GM21737 (cell line): ENCODE results near the gene VBP1.
"Not testable (repeated sequence)": the region's sequence is repeated elsewhere in the genome, so short reads cannot be mapped to it uniquely, and the experiment has no call there.

Source experiments
- ATAC-seq: cut with Tn5 transposase; IDR thresholded peaks from one replicate; pipeline ENCODE4 v1.9.1; 2021; ENCODE audit warnings: mild to moderate bottlenecking, moderate library complexity; ENCODE audit not compliant: unreplicated experiment

The VBP1 gene, protein sequence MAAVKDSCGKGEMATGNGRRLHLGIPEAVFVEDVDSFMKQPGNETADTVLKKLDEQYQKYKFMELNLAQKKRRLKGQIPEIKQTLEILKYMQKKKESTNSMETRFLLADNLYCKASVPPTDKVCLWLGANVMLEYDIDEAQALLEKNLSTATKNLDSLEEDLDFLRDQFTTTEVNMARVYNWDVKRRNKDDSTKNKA

DNA sequence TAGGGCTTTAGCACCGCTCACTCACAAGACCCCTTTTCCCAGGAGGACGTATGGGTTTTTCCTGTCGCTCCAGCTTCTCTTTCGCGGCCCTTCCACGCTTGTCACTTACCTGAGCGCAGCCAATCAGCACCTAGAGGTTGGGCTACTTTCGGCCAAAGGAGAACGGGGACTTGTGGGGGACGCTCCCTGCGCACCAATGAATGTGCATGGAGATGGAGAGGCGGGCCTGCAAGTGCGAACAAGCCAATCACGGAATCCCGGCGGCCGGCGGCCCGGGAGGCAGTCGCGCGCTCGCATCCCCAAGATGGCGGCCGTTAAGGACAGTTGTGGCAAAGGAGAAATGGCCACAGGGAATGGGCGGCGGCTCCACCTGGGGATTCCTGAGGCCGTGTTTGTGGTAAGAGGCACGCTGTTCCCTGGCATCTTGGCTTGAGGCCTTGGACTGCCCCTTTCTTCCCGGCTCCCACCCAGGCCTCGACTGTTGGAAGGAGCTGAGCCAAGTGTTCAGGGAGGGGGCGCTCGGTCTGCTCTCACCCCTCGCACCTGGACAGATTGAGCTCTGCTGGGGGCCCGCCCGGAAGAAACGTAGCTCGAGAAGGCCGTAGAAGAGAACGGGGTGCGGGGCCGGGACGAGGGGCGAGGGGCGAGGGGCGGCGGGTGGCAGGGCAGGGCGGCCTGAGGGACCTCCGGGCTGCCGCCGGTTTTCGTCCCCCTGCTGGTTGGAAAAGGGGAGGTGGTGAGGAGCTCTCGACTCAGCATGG is at the start of gene VBP1:
Gene VBP1, plus strand, starts transcription at position 282 of the 761 bp plus-strand sequence. Its CDS starts 23 bp downstream, at position 305.
- ATAC-seq, result peak; percentile 97

DNA sequence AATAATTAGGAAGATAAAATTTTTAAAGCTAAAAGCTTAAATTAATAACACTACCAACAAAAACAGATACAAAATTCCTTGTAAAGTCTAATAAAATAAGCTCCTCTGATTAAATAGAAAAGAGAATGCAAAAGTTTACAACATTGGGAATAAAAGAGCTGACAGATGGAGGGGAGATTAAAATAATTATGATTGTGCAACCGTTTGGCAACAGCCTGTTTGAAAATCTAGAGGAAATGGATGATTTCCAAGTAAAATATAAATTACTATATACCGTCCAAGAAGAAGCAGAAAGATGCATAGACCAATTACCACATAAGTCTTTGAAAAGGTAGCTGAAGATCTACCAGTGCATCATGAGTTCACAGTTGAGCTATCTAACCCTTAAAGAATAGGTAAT is 46.4 kb upstream of the VBP1 start:
- no peak for ATAC-seq

DNA sequence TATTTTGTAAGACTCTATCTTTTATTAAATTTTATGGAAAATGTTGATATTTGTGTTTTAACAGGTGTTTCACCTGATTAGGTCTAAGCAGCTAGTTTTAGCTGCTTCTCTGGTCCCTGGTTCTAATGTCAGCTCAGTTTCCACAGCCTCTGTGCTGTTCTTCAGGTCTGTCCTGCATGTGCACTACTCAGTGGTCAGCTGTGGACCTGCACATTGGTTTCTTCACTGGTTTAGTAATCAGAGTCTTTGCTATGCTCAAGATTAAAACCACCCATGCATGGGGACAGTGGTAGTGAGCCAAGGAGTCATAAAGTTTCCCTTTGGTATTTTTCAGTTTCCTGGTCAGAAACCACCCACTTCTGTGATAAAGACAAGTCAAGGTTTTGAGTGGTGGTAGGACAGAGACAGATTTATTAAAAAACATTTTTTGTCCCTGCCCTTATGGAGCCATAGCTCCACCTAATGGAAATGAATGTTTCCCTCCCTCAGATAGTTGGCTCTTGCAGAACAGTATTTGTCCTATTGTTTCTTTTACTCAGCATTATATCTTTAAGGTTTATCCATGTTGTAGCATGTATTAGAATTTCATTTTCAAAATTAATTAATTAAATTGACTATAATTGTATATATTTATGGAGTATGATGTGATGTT is 36.8 kb upstream of the VBP1 start:
- no peak for ATAC-seq

DNA sequence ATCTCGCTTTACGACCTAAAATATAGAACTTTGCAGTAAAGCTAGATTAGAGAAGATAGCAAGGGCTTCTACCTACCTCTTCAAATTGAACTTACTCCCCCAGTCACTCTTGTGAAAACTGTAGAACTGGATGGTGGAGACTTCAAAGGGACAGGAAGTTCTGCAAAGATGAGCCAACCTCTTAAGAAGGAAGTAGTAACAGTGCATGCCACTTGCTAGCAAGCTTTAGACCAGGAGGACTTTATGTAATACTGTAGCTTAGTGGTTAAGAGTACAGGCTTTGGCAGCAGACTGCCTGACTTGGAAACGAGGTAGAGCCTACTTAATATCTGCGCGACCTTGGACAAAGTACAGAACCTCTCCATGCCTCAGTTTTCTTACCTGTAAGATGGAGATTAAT is 27.5 kb upstream of the VBP1 start:
- ATAC-seq, result no peak

DNA sequence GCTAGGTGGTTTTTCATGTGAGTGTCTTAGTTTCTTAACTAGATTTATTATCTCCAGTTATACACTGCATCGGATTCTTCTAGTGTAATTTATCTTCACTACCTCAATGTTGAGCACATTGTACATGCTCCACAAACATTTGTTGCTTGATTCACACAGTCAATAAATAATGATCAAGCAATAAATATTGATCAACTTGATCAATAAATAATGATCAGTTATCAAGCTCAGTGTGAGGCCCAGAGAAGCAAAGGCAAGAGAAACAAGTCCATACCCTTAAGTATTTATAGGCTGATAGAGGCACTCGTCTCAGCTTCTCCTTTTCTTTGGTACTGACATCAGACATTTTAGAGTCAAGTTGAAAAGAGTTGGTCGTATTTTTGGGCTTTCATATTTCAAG is 5.1 kb upstream of the VBP1 start:
- no peak for ATAC-seq

DNA sequence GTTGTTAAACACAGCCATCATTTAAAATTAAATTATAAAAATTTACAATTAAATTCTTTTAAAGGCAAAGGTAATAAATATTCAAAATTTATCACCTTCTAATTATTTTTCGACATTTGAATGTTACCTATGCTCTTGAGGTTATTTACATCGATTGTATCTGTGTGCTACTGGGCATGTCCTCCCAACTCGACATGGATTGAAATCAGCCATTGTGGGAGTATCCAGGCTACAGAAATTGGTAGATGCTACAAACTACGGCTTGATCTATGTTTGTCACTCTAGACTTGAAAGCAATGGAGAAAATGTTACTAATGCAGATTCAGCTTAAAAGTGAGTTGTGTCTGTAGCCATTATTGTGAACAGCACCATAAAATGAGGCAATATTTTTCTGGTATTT is 2.5 kb upstream of the VBP1 start:
- ATAC-seq, result no peak

DNA sequence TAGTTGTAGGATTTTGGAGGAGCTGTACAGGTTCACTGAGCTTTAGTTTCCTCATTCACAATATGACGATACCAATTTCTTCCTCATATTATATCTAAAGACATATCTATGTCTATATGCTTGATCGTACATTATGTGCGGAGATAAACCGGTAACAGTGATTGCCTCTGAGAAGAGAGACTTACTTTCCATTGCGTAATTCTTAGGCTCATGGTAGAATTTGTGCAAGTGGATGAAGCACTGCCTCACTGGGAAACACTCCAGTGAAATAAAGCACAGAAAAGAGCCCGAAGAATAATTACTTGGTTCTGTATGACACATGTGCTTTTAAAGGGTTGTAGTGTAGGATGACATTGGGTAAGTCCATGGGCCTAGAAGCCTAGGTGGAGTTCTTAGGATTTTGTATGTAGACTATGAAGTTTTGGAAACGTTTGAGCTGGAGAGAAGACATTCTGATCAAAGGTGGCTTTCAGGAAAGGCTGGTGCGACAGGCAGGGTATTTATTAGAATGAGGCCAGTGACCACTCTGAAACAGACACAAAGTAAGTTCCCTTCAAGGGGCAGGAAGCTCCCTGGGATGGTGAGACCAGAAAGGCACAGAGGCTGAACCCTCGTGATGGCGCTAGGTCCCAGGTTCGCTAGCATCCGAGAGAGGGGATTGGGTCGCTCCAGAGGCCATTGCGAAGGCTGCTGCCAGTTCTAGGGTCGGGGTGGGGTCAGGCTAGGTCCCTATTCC is 649 bp upstream of the VBP1 start:
- ATAC-seq, result peak; percentile 37

DNA sequence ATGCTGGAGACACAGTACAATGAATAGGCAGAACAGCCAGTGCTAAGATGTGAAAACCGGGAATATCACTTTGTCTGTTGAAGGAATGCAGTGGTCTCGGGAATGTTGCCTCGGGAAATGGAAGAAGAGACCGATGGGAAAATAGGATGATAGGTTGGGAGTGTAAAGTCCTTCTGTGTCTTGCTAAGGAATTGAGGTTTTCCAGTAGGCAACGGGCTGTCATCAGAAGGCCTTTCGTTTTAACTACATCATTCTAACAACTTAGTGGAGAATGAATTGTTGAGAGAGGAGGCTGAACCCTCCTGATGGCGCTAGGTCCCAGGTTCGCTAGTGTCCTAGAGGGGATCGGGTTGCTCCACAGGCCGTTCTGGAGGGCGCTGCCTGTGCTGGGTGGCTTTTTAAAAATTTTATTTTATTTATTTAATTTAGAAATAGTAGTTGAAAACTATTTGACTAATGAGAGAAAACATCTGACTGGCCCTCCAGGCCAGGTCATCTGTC is 730 bp downstream of the VBP1 start:
- no peak for ATAC-seq

DNA sequence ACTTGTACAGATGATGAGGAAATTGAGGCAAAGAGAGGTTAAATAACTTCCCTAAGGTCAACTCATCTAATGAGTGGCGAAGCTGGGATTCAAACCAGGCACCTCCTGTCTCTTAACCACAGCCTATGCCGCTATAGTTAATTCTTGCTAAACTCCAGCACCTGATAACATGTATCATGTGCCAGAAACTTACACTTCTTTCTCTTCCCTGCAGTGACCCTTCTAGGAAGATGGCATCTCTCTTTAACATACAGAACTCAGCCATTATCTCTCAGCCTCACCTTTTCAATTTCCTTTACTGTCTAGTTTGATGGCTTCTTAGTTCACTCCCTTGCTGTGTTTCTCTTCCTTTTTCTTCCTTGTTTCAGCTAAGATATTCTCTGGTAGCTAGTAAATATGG is 2.5 kb downstream of the VBP1 start:
- no peak for ATAC-seq

DNA sequence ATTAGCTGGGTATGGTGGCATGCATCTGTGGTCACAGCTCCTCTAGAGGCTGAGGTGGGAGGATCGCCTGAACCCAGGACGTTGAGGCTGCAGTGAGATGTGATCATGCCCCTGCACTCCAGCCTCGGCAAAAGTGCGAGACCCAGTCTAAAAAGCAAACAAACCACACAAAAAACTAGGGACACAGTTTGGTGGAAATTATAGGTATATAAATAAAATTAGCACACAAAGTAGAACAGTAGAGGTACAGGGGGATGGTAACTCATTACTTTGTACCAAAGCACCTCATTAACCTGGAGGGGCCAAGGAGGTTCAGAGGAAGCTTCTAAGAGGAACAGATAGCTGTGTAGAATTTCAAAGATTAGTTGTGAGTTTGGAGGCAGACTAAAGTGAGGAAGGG is 5.1 kb downstream of the VBP1 start:
- ATAC-seq, result no peak

DNA sequence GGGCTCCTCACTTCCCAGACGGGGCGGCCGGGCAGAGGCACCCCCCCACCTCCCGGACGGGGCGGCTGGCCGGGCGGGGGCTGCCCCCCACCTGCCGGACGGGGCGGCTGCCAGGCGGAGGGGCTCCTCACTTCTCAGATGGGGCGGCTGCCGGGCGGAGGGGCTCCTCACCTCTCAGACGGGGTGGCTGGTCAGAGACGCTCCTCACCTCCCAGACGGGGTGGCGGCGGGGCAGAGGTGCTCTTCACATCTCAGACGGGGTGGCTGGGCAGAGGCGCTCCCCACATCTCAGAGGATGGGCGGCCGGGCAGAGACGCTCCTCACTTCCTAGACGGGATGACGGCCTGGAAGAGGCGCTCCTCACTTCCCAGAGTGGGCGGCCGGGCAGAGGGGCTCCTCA is 7.5 kb downstream of the VBP1 start:
- not testable (repeated sequence) for ATAC-seq

DNA sequence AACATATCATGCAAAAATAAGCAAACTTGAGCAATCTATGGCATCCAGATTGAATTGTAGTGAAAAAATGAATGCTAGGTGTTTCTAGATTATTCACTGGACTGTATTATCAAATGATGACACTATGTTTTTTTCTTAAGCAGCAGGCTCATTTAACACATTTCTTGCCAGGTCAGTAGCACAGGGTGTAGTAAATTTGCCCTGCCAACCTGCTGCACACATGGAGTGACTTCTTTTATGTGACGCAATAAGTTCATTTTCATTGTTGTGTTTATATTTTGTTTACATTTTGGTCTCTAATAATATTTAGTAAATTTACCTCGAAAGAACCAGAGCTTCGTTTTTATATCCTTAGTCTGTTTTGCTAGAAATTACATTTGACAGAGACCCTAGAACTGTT is 9.5 kb downstream of the VBP1 start:
- ATAC-seq, result no peak

DNA sequence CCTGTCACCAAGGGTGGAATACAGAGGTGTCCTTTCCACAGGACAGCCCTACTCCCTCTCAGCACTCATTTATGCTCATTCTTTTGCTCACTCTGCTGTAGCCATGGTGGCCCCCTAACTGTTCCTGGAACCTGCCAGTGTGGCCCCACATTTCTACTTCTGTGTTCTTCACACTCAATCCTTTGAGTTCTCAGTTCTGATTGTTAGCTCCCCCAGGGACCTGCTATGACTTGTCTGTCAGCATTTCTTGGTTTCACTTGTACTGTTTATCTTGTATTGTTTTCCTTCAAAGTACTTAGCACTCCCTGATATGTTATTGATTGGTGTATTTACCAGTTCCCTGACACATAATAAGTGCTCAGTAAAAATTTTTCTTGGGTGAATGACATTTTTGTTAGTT is 14.9 kb downstream of the VBP1 start:
- ATAC-seq, result peak; percentile 89

DNA sequence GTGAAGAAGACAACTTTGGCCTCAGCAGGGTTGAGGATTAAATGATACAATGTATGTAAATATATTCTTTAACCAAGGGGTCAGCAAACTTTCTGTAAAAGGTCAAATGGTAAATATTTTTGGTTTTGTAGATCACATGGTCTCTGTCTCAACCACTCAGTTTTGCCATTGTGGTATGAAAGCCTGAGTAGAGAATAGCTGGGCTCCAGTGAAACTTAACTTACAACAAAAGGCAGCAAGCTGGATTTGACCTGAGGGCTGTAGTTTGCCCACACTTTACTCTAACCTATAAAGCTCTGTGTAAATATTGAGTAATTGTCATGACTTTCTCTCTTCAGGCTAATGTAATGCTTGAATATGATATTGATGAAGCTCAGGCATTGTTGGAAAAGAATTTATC is 19.6 kb downstream of the VBP1 start:
- ATAC-seq, result no peak

DNA sequence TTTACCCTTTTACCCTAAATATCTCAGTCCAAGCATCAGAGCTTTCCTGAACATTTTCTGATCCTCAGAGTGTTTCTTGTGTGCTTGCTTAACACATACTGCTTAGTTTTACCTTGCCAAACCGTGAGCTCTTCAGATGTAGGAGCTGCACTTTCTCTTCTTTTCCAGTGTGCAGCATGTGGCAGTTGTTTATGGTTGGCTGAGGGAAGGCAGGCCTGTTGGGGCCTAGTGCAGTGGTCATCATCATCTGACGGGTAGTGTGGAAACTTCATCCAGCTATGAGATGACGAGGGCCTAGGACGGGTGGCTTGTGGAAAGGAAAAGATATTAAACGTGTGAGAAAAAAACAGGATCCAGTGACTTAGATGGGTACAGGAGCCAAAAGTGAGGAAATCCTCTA is 21.5 kb downstream of the VBP1 start:
- no peak for ATAC-seq

DNA sequence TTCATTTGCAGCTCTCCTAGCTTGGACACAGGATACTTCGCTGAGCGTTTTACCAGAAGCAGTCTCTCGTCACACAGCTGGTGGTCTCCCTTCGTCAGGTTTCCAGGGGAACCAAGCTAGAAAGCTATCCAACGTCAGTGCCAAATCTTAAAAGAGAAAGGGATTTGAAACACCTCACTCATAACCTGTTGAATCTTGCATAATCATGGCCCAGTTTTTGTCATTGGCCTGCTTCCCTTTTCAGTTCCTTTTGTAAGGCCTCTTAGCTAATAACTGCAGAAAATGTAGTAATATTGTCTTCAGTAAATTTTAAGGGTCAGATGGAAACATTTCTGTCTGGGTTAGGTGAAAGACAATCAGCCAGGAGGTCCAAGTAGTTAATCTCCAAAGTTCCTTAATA is 26.0 kb downstream of the VBP1 start:
- no peak for ATAC-seq

DNA sequence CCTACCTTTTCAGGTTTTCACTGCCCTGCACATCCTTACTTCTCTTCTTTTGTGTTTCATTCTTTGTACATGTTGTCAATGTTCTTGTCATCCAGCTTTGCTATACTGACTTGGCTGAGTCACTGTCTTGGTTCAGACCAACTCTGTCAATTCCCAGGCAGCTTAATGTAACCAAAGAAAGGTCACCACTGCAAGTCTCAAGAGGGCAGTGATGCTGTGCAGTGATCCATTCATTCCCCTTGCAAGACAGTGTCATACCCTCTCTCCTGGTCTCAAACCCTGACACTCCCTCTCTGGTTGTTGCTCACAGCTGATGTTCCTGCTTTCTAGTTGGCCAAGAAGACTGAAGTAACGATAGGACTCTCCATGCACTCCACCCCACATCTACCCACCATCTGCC is 30.5 kb downstream of the VBP1 start:
- ATAC-seq, result no peak

DNA sequence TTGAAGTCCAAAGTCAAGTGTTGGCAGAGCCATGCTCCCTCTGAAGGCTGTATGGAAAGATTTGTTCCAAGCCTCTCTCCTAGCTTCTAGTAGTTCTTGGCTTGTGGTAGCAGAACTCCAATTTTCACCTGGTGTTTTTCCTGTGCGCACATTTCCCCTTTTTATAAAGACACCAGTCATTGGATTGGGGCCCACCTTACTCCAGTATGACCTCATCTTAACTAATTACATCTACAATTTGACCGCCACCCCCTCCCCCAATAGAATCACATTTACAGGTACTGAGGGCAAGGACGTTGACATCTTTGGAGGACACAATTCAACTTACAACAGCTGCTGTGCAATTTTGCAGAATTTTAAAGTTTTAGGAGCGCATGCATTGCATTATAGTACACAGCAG is 31.2 kb downstream of the VBP1 start:
- no peak for ATAC-seq

DNA sequence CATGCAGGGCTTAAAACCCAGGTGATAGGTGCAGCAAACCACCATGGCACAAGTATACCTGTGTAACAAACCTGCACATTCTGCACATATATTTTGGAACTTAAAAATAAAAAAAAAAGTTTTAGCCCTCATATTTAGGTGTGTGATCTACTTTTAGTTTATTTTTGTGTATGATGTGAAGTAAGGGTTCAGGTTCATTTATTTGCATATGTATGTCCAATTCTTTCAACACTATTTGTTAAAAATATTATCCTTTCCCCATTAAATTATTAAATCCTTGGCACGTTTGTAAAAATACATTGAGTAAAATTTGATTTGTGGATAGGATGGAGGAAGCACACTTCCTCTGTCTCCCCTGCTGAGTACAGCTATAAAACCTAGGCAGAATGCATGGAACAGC is 35.1 kb downstream of the VBP1 start:
- no peak for ATAC-seq

DNA sequence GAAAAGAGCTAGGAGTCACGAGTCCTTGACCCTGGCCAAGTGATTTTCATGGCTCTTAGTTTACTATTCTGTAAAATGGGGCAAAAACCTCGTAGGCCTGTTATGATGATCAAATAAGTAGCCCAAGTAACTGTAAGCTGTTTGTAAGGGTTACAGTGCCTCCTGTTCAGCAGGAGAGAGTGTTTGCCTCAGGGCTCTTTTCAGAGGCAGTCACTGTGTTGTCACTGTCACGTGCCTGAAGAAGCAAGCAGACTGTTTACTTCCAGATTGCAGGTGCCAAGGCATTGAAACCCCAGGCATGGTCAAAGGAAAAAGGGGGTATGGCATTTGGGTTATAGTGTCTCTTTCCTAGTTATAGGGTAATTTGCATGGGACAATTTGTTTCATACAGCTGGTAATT is 43.5 kb downstream of the VBP1 start:
- no peak for ATAC-seq

DNA sequence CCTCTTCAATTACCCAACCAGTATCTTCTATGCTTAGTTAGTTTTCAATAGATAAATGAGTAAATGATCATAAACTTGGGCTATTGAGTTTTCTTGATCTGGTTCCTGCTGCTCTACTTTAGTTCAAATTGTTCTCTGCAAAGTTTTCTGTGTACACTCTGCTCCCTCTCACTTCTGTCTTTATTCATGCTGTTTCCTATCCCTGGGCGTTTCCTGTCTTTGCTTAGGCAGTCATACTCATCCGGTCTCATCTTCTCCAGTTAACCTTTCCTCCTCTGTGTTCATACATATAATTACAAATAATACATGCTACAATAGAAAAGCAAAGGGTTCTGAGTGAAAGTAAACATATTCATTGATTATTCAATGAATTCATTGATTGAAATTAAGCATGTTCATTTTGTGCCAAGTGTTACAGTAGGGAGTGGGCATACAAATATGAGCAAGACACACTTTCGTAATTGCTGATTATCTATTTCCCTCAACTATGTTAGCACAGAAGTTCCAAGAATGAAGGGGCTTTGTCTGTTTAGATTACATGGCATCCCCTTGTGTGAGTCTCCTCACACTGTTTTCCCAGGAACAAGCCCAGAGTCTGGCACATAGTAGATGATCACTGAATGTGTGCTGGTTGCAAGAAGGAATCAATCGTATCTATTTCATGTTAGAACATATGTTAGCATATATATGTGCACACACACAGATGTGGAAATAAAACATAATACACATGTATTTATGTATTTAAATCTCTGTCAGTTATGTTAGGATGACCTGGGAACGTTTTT is 46.9 kb downstream of the VBP1 start:
- ATAC-seq, result no peak
